HCT116 (cell line): ENCODE measurements around the gene ATG101. TPM values are rescaled to one million over a fixed set of nuclear protein-coding genes. Genes with fewer than 3 reads are reported as not detected.
A peak's percentile ranks its signal among the peaks of the same experiment; 100 is the strongest.
"Not testable (repeated sequence)": the region's sequence is repeated elsewhere in the genome, so short reads cannot be mapped to it uniquely, and the experiment has no call there.

ENCODE experiments used
- ATAC-seq: fragments of 200-7000 bp; cut with Tn5 transposase; 2 replicates; pipeline ENCODE4 v1.9.1; 2020; ENCODE audit warnings: mild to moderate bottlenecking, moderate library complexity
- BruUV-seq: library from RNA; stranded (reverse); fragments of 400-500 nt; replicated peaks from 2 replicates; lab custom pipeline; 2021; lab: Mats Ljungman, UMichigan
- CTCF ChIA-PET: fragments of 300-600 bp; sonication (Branson Sonifier 250); formaldehyde crosslinking; loops from one replicate; lab custom pipeline; 2021; ENCODE audit warnings: antibody characterized with exemption; lab: Charles Lee
- POLR2A ChIA-PET: fragments of 300-600, 350-600 bp; sonication (Branson Sonifier 250); formaldehyde crosslinking; loops from one replicate; lab custom pipeline; 2021; ENCODE audit warnings: antibody characterized with exemption; lab: Charles Lee
- RAD21 ChIA-PET, 2 experiments: fragments of 300-600 bp; sonication (Branson Sonifier 250); formaldehyde crosslinking; loops; one replicate each; lab custom pipeline; 2023; ENCODE audit warnings: low total read pairs in 2 of 2; ENCODE audit not compliant: uncharacterized antibody in 2 of 2, unreplicated experiment in 2 of 2, low non-redundant PET in 1 of 2; lab: Charles Lee
- DNase-seq: peaks from one replicate; pipeline ENCODE4 v3.0.0-alpha.2; 2010; ENCODE audit warnings: low read depth, low spot score
- H2AFZ ChIP-seq: fragments of 200-600 bp; shearing (Covaris generic), sonication (generic); 2 replicates; pipeline ENCODE4 v1.6.1; 2017; ENCODE audit warnings: low read depth, mixed run types, mixed read lengths, antibody characterized with exemption, low read length; ENCODE audit not compliant: poor library complexity, severe bottlenecking
- H3K27ac ChIP-seq: 2 replicates; pipeline ENCODE4 v1.5.1; 2012; ENCODE audit warnings: low read depth, low read length
- H3K27me3 ChIP-seq: fragments of 200-600 bp; sonication (generic); 2 replicates; pipeline ENCODE4 v1.6.1; 2016; ENCODE audit warnings: mixed run types, low read length, mixed read lengths; ENCODE audit not compliant: insufficient read depth
- H3K36me3 ChIP-seq, 2 experiments: fragments of 200-500 bp in 1 of 2; fragments of 200-600 bp in 1 of 2; sonication (Bioruptor generic) in 1 of 2; sonication (generic) in 1 of 2; 2 replicates each; pipeline versions ENCODE4 v1.5.1 to v1.6.1; 2014 to 2016; ENCODE audit warnings: low read length in 2 of 2, inconsistent platforms in 1 of 2, mixed read lengths in 1 of 2, mixed run types in 1 of 2; ENCODE audit not compliant: insufficient read depth in 2 of 2, control insufficient read depth in 1 of 2
- H3K4me1 ChIP-seq, 2 experiments: fragments of 200-600 bp in 1 of 2; sonication (generic) in 1 of 2; 2 replicates each; pipeline versions ENCODE4 v1.5.1 to v1.6.1; 2012 to 2017; ENCODE audit warnings: low read length in 2 of 2, inconsistent platforms in 1 of 2, mild to moderate bottlenecking in 1 of 2, mixed read lengths in 1 of 2, mixed run types in 1 of 2, moderate library complexity in 1 of 2; ENCODE audit not compliant: insufficient read depth in 2 of 2, control insufficient read depth in 1 of 2
- H3K4me2 ChIP-seq: fragments of 200-600 bp; sonication (generic); 2 replicates; pipeline ENCODE4 v1.6.1; 2017; ENCODE audit warnings: mixed run types, low read length, mixed read lengths
- H3K4me3 ChIP-seq, 2 experiments: fragments of 200-600 bp in 1 of 2; sonication (generic) in 1 of 2; replicated peaks in 1 of 2; 2 replicates each; pipeline ENCODE4 v1.5.1; 2011 to 2016; ENCODE audit warnings: low read length in 2 of 2, control low read depth in 1 of 2, low read depth in 1 of 2, mild to moderate bottlenecking in 1 of 2, mixed read lengths in 1 of 2, mixed run types in 1 of 2
- H3K79me2 ChIP-seq: fragments of 200-600 bp; sonication (generic); 2 replicates; pipeline ENCODE4 v1.6.1; 2017; ENCODE audit warnings: mild to moderate bottlenecking, mixed run types, low read length, moderate library complexity, mixed read lengths; ENCODE audit not compliant: insufficient read depth
- H3K9ac ChIP-seq: fragments of 200-600 bp; sonication (generic); 2 replicates; pipeline ENCODE4 v1.6.1; 2016; ENCODE audit warnings: low read length, mixed read lengths
- H3K9me2 ChIP-seq: fragments of 200-600 bp; sonication (generic), shearing (Covaris generic); 2 replicates; pipeline ENCODE4 v1.6.1; 2017; ENCODE audit warnings: mixed run types, mild to moderate bottlenecking, moderate library complexity; ENCODE audit not compliant: insufficient read depth
- H3K9me3 ChIP-seq, 2 experiments: fragments of 200-500 bp in 1 of 2; fragments of 200-600 bp in 1 of 2; sonication (Bioruptor generic) in 1 of 2; sonication (generic) in 1 of 2; 2 replicates each; pipeline ENCODE4 v1.6.1; 2014 to 2017; ENCODE audit warnings: low read length in 2 of 2, mixed read lengths in 2 of 2, inconsistent platforms in 1 of 2, low read depth in 1 of 2, mild to moderate bottlenecking in 1 of 2, mixed run types in 1 of 2, moderate library complexity in 1 of 2; ENCODE audit not compliant: control insufficient read depth in 1 of 2, insufficient read depth in 1 of 2
- H4K20me1 ChIP-seq: fragments of 200-600 bp; sonication (generic), shearing (Covaris generic); 2 replicates; pipeline ENCODE4 v1.6.1; 2017; ENCODE audit warnings: mixed run types, mild to moderate bottlenecking, moderate library complexity; ENCODE audit not compliant: insufficient read depth
- ATF3 ChIP-seq: IDR thresholded peaks from 2 replicates; pipeline ENCODE4 v1.6.1; 2012
- CEBPB ChIP-seq: IDR thresholded peaks from 2 replicates; pipeline ENCODE4 v1.6.1; 2012; ENCODE audit warnings: low read depth
- CTCF ChIP-seq, 3 experiments: fragments of 200-600 bp in 1 of 3; sonication (generic) in 1 of 3; IDR thresholded peaks in 2 of 3; conservative IDR thresholded peaks in 1 of 3; 2 replicates each; pipeline ENCODE4 v1.5.1; 2012 to 2017; ENCODE audit warnings: low read depth in 2 of 3, low read length in 2 of 3, antibody characterized with exemption in 1 of 3, borderline replicate concordance in 1 of 3, control low read depth in 1 of 3, mild to moderate bottlenecking in 1 of 3, mixed read lengths in 1 of 3, mixed run types in 1 of 3, moderate library complexity in 1 of 3; ENCODE audit not compliant: insufficient read depth in 1 of 3
- EGR1 ChIP-seq: IDR thresholded peaks from 2 replicates; pipeline ENCODE4 v1.6.1; 2012; ENCODE audit warnings: low read depth
- EZH2 ChIP-seq: fragments of 200-600 bp; sonication (generic); IDR thresholded peaks from 2 replicates; pipeline ENCODE4 v1.6.1; 2017; ENCODE audit warnings: antibody characterized with exemption, mixed run types
- EZH2phosphoT487 ChIP-seq: fragments of 200-600 bp; IDR thresholded peaks from 2 replicates; pipeline ENCODE4 v1.6.1; 2018; ENCODE audit warnings: antibody characterized with exemption, borderline replicate concordance
- FOSL1 ChIP-seq: IDR thresholded peaks from 2 replicates; pipeline ENCODE4 v1.6.1; 2012; ENCODE audit warnings: low read depth
- POLR2A ChIP-seq: IDR thresholded peaks from 2 replicates; pipeline ENCODE4 v1.7.0; 2011; ENCODE audit warnings: borderline replicate concordance; ENCODE audit not compliant: insufficient read depth, insufficient read length; ENCODE audit errors: extremely low read depth
- RAD21 ChIP-seq: IDR thresholded peaks from 2 replicates; pipeline ENCODE4 v1.6.1; 2012; ENCODE audit warnings: low read depth, mild to moderate bottlenecking
- REST ChIP-seq: IDR thresholded peaks from 2 replicates; pipeline ENCODE4 v1.6.1; 2012; ENCODE audit warnings: low read depth
- SIN3A ChIP-seq: IDR thresholded peaks from 2 replicates; pipeline ENCODE4 v1.6.1; 2012; ENCODE audit warnings: low read depth
- SP1 ChIP-seq: IDR thresholded peaks from 2 replicates; pipeline ENCODE4 v1.6.1; 2012; ENCODE audit warnings: low read depth
- SRF ChIP-seq: IDR thresholded peaks from 2 replicates; pipeline ENCODE4 v1.6.1; 2012; ENCODE audit warnings: low read depth
- YY1 ChIP-seq: IDR thresholded peaks from 2 replicates; pipeline ENCODE4 v1.6.1; 2011; ENCODE audit warnings: low read length, low read depth, moderate library complexity, mild to moderate bottlenecking; ENCODE audit not compliant: insufficient replicate concordance; ENCODE audit errors: extremely low read depth
- ZNF274 ChIP-seq: fragments of 200-500 bp; sonication (Bioruptor generic); IDR thresholded peaks from 2 replicates; pipeline ENCODE4 v1.6.1; 2014; ENCODE audit warnings: mild to moderate bottlenecking, low read depth, low read length, inconsistent platforms
- intact Hi-C: fragments of 100-400 bp; cut with micrococcal nuclease; formaldehyde crosslinking; loops from 2 replicates; pipeline ENCODE4 v1.10.0; 2022
- total RNA-seq: library from RNA; stranded (reverse); gene quantifications from one replicate; pipeline ENCODE4 v1.2.1, GENCODE V29; 2021; ENCODE audit not compliant: unreplicated experiment

ATG101 gene
- total RNA-seq, 1 experiment from 2014 or later: 49.2 TPM

- Histone ChIP-seq H4K20me1 (no peaks in the 10 kb centered on the region), H3K4me2 (no peak overlapping the region), H3K9me3 (no peaks in the 10 kb centered on the region), H3K4me1 (peaks cover 4% of the 10 kb centered on the region in 2 experiments), H3K36me3 (no peaks in the 10 kb centered on the region), H3K27me3 (peaks cover 4% of the 10 kb centered on the region; the same call in 1 of the 2 replicates), H3K79me2 (no peaks in the 10 kb centered on the region), H3K4me3 (no peak overlapping the region), H3K9ac (no peak overlapping the region), H2AFZ (no peak overlapping the region), H3K27ac (no peak overlapping the region)
- intact Hi-C loops: no loop called here
- DNase-seq (no peak), ATAC-seq (no peak)
- CTCF ChIA-PET: no interaction called here
- BruUV-seq: no TSS peak
- TF ChIP-seq SIN3A (no peak), ATF3 (no peak), EGR1 (no peak), CTCF (IDR thresholded peaks at IDR 0.05 in 2 of 3, conservative IDR thresholded peaks at IDR 0.05 in 1 of 3; ENCODE audit: borderline replicate concordance in 1 of 3, insufficient read depth in 1 of 3, low read depth in 2 of 3, low read length in 2 of 3) (no peak), YY1 (no peak), FOSL1 (no peak), SP1 (no peak), POLR2A (no peak), ZNF274 (no peak), EZH2phosphoT487 (no peak), RAD21 (no peak), EZH2 (no peak), REST (no peak), CEBPB (no peak), SRF (no peak)
- TF ChIP-seq, all 23 proteins: peak for 0
- RAD21 ChIA-PET: no interaction called here
- POLR2A ChIA-PET: no interaction called here
- no peaks in the 10 kb centered on the region for H3K9me2 ChIP-seq
Observed at GRCh38 chr12:52097045-52097666, 27.4 kb downstream of the ATG101 start.

GRCh38 chr12:52104431-52105089, 34.8 kb downstream of the ATG101 start:
- H3K9me2 ChIP-seq, H3K9me3 ChIP-seq, H3K9ac ChIP-seq, DNase-seq, H3K79me2 ChIP-seq, ATAC-seq, H3K36me3 ChIP-seq, POLR2A ChIA-PET, H4K20me1 ChIP-seq, H2AFZ ChIP-seq, BruUV-seq, RAD21 ChIA-PET, H3K27me3 ChIP-seq, intact Hi-C loops, H3K27ac ChIP-seq: not testable (repeated sequence)
- Histone ChIP-seq H3K4me3 (peak overlapping the region in 1 of 2 experiments; percentile 13; a peak in 1 of 4 replicates), H3K4me2 (peak overlapping the region; percentile 63), H3K4me1 (peaks cover 6 to 20% of the 10 kb centered on the region in 2 experiments)
- CTCF ChIA-PET: interaction anchor here (1.0 to 2.2 kb wide), 4 partner anchors 16 to 84 kb away, joined by 3 to 7 read pairs (median 4); no protein-coding TSS in a partner anchor
